Measurements from ENCODE around the gene HSPB6.

- TF ChIP-seq POLR2A (IDR thresholded peaks at IDR 0.05; ENCODE audit: low read length) (no peak), GATA1 (IDR thresholded peaks at IDR 0.05; ENCODE audit: low read depth, low read length) (no peak)
Measured at GRCh38 chr19:35715981-35716800, 40.6 kb downstream of the HSPB6 start.

Data from erythroblast (primary cell).